Neural progenitor cell (in vitro differentiated cells): ENCODE data around the gene CCM2.

Source experiments
- CTCF ChIP-seq: fragments of 200-600 bp; sonication (generic); IDR thresholded peaks from 2 replicates; pipeline ENCODE4 v1.5.1; 2017; ENCODE audit warnings: antibody characterized with exemption, mild to moderate bottlenecking
- EZH2 ChIP-seq: fragments of 200-600 bp; sonication (generic); IDR thresholded peaks from 2 replicates; pipeline ENCODE4 v1.6.1; 2017; ENCODE audit warnings: antibody characterized with exemption, mild to moderate bottlenecking, moderate library complexity
- EZH2phosphoT487 ChIP-seq: fragments of 200-600 bp; sonication (generic); IDR thresholded peaks from 2 replicates; pipeline ENCODE4 v1.6.1; 2017; ENCODE audit warnings: antibody characterized with exemption

GRCh38 chr7:45070254-45070642 lies 70.2 kb downstream of the CCM2 start:
- no peak for TF ChIP-seq CTCF
- TF ChIP-seq EZH2: no peak
- no peak for TF ChIP-seq EZH2phosphoT487
